ENCODE data around the gene LRRK2. TPM values are rescaled to one million over a fixed set of nuclear protein-coding genes. Genes with fewer than 3 reads are reported as not detected.

Gene LRRK2
- 7.3 TPM for total RNA-seq
- long read RNA-seq, full-length matches to known transcripts: 1 of 2 reads
- long read RNA-seq, partial matches to known transcripts: 1 of 2 reads
- long read RNA-seq, other reads (novel, unspliced or antisense): 0 of 2 reads

GRCh38 chr12:40224439-40225291 is at the start of gene LRRK2:
Gene LRRK2 (plus strand): TSS chr12:40224997. CDS start chr12:40225132, 135 bp downstream.
- ATAC-seq: peak; percentile 95
- intact Hi-C loops (cut with micrococcal nuclease): no loop called here
- DNase-seq: peak; percentile 92

GRCh38 chr12:40175045-40175444 is 49.8 kb upstream of the LRRK2 start:
- ATAC-seq (no peak), DNase-seq (no peak)
- intact Hi-C loops (cut with micrococcal nuclease): no loop called here

- intact Hi-C loops (cut with micrococcal nuclease): no loop called here
- ATAC-seq: no peak
Observed at GRCh38 chr12:40175489-40175888, 49.3 kb upstream of the LRRK2 start.

DNA sequence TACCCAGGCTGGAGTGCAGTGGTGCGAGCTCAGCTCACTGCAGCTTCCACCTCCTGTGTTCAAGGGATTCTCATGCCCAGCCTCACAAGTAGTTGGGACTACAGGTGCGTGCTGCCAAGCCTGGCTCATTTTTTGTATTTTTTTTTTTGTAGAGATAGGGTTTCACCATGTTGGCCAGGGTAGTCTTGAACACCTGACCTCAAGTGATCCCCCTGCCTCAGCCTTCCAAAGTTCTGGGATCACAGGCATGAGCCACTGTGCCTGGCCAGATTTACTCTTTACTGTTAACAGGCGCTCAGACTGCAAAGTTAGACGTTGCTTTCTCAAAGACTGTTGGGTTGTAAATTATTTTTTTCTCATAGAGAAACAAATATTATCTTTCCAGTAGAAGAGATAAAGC is 46.1 kb upstream of the LRRK2 start:
- DNase-seq (no peak), ATAC-seq (no peak)
- intact Hi-C loops (cut with micrococcal nuclease): no loop called here

More at GRCh38 chr12:40175489-40175888, 49.3 kb upstream of the LRRK2 start:
- DNase-seq: no peak

DNA sequence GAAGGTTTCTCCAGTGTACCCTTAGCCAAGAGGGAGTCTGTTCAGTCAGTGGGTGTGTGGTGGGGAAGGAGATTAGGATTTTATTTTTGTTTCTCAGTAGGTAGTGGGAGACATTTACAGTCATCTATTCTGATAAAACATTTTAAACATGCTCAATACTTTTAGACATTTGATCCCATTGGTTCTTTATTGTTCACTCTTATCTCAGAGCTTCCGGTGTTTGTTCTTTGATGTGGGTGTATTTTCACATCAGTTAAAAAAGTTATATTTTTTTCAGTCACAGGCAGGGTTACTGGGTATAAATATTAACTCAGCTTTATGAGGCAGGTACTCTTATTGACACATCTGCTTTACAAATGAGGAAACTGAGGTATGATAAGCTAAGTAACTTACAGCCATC is 43.3 kb upstream of the LRRK2 start:
- intact Hi-C loops (cut with micrococcal nuclease): no loop called here
- no peak for ATAC-seq
- no peak for DNase-seq

DNA sequence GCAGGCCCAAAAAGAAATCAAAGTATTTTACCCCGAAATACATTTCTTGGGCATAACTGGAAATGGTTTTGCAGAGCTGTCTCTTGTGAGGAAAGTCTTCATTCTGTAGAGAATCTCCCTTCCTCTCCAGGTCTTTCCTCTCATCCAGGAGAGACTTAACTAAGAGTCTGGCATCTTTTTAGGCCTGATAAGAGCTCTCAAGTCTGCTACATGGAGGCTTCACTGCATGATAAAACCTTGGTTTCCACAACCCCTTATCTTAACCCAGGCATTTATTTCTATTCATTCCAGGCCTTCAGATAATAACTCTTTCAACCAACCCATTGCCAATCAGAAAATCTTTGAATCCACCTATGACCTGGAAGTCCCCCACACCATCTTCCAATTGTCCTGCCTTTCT is 41.1 kb upstream of the LRRK2 start:
- intact Hi-C loops (cut with micrococcal nuclease): no loop called here
- no peak for DNase-seq
- no peak for ATAC-seq

- intact Hi-C loops (cut with micrococcal nuclease): no loop called here
- ATAC-seq (no peak), DNase-seq (no peak)
Observed at GRCh38 chr12:40184493-40185302, 40.1 kb upstream of the LRRK2 start.

DNA sequence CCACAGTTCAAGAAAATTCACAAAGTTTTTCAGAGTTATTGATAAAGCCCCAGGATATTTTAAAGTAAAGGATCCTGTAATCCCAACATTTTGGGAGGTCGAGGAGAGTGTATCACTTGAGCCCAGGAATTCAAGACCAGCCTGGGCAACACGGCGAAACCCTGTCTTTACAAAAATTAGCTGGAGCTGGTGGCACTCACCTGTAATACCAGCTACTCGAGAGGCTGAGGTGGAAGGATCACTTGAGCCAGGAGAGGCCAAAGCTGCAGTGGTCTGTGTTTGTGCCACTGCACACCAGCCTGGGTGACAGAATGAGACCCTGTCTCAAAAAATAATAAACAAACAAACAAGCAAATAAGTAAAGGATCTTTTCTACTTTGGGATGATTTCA is 39.5 kb upstream of the LRRK2 start:
- intact Hi-C loops (cut with micrococcal nuclease): no loop called here
- ATAC-seq: no peak
- no peak for DNase-seq

- ATAC-seq (no peak), DNase-seq (no peak)
- intact Hi-C loops (cut with micrococcal nuclease): no loop called here
Observed at GRCh38 chr12:40188558-40189320, 36.1 kb upstream of the LRRK2 start.

GRCh38 chr12:40192704-40193255 is 32.0 kb upstream of the LRRK2 start:
- no peak for DNase-seq
- ATAC-seq: no peak
- intact Hi-C loops (cut with micrococcal nuclease): no loop called here

DNA sequence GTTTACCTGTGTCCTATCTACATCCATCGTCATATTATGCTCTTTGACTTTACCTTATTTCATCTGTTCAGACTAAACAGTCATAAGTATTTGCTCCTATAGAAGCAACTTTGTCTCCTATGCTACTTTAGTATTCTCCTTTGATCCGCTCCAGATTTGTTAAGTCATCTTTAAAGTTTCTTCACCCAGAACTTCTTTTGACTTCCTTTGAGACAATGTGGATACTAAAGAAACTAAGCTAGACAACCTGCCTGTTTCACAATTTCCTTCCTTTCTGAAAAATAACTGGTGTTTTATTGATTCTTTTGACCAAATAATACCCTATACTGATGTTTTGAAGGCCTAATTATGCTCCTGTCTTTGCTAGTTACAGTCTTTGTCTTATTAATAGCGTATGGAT is 30.0 kb upstream of the LRRK2 start:
- intact Hi-C loops (cut with micrococcal nuclease): no loop called here
- DNase-seq: no peak
- ATAC-seq: no peak

DNA sequence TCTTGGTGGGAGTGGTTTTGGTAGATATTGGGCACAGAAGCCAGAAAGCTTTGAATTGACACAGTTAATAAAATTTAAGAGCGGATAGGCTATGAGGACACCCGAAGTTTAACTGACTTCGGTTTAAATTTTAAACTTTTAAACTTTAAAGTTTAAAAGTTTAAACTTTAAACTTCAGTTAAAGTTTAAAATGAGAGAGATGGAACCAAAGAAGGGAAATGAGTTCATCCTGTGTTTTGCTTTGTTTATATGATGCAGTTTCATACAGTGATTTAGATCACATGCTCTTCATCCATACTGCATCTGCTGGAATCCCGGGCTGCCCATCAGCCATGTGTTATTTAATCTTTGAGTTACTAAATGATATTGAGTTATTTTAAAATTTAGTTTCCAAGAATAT is 27.2 kb upstream of the LRRK2 start:
- ATAC-seq: no peak

GRCh38 chr12:40198601-40199000 is 26.2 kb upstream of the LRRK2 start:
- no peak for ATAC-seq
- intact Hi-C loops (cut with micrococcal nuclease): no loop called here
- DNase-seq: no peak

More for the DNA sequence above, 27.2 kb upstream of the LRRK2 start:
- no peak for DNase-seq
- intact Hi-C loops (cut with micrococcal nuclease): no loop called here

DNA sequence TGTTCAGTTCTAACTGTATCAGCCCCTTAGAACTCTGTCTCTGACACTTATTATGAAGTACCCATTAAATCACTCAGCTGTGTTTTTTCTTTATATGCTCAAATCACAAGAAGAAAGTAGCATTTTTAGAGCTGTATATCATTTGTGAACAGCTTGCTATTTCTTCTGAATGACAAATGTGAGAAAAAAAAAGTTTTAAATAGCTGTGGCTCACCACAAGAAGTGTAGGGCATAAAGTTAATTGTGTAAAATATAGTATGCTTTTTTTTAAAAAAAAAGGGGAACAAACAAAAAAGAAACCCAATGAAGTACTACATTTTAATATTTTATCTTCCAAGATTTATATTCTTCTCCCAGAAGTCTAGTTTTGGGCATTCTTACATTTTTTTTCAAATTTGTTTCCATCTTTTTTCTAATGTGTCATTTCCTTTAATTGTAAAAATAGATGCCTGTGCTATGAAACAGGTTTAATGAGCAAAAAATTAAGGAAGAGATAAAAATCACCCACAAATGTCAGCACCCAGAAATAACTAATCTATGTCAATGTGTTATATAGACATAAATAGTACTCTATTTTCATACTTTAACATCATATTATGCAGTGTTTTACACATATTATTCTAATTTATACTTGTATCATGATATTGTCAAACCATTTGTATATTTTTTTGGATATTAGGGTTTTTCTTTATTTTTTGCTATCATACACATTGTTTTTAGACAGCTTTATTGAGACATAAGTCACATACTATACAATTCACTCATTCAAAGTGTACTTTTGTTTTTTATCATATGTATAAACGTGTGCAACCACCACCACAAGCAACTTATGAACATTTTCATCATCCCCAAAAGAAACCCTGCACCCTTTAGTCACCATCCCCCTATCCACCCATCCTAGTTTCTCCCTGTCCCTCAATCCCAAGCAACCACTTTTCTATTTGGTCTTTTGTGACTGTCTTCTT is 22.4 kb upstream of the LRRK2 start:
- DNase-seq (no peak), ATAC-seq (no peak)
- intact Hi-C loops (cut with micrococcal nuclease): no loop called here

DNA sequence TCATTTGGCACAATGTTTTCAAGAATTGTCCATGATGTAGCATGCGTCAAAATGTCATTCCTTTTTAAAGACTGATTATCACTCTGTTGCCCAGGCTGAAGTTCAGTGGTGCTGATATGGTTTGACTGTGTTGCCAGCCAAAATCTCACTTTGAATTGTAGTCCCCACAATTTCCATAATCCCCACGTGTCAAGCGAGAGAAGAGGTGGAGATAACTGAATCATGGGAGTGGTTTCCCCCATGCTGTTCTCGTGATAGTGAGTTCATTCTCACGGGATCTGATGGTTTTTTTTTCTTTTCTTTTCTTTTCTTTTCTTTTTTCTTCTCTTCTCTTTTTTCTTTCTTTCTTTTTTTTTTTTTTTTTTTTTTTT is 21.8 kb upstream of the LRRK2 start:
- ATAC-seq: no peak
- intact Hi-C loops (cut with micrococcal nuclease): no loop called here
- no peak for DNase-seq

- DNase-seq (no peak), ATAC-seq (no peak)
- intact Hi-C loops (cut with micrococcal nuclease): no loop called here
Observed at GRCh38 chr12:40204337-40204736, 20.5 kb upstream of the LRRK2 start.

DNA sequence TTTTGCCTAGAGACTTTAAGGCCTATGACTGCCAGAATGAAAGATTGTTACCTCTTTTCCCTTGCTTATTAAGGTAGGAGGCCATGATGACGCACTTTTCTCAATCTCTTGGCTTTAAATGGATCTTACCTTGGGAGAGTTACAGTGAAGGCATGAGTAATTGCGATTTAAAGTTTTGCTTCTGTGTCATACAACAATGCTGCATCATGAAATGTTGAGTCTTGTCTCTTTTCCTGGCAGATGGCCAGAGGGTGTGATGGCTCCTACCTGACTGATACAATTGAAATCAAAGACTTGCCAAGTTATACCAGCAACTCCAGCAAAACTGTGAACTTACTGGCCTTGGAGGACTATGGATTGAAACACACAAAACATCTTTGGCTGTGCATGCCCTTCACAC is 17.2 kb upstream of the LRRK2 start:
- intact Hi-C loops (cut with micrococcal nuclease): no loop called here
- no peak for ATAC-seq
- no peak for DNase-seq
